GM18499 (cell line): ENCODE measurements around the gene KCTD13.
A peak's percentile ranks its signal among the peaks of the same experiment; 100 is the strongest.
"Not testable (repeated sequence)": the region's sequence is repeated elsewhere in the genome, so short reads cannot be mapped to it uniquely, and the experiment has no call there.

Experiments used
- ATAC-seq: cut with Tn5 transposase; IDR thresholded peaks from one replicate; pipeline ENCODE4 v1.9.1; 2021; ENCODE audit warnings: moderate number of reproducible peaks; ENCODE audit not compliant: insufficient read depth, unreplicated experiment

KCTD13 gene

DNA sequence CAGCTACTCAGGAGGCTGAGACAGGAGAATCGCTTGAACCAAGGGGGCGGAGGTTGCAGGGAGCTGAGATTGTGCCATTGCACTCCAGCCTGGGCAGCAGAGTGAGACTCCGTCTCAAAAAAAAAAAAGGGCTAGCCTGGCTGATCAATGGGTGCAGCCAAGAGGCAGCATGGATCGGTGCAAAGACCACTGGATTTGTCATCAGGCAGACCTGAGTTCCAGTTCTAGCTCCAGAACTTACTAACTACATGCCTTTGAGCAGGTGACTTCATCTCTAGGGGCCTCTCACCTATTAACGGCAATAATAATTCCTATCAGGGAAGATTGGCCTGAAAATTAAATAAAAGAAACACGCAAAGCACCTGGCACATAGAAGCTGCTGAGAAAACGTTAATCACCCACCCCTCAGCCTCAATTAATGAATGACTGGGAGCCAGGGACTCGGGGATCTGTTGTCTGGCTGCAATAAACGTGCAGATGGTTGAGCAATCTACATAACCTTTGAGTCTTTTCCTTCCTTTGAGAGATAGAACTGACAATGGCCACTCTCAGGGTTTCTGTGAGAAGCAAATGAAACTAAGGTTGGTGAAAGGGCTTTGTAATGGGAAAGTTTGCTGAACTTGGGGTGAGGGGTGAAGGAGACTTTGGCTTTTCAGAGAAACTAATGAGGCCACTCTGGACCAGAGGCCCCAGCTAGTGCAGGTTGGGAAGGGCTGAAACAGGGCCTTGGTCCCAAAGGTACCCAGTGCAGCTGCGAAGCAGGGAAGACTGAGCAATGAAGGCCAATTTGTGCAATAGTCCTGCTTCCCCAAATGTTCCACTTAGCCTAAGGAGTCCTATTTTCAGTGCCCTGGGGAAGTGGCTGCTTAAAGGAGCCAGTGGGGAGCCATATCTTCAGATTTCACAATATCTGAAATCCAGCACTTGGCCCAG, 34.2 kb downstream of the KCTD13 start:
- ATAC-seq = no peak

- not testable (repeated sequence) for ATAC-seq
Measured at GRCh38 chr16:29889372-29889771, 36.7 kb downstream of the KCTD13 start.

GRCh38 chr16:29883987-29884386, 42.0 kb downstream of the KCTD13 start:
- no peak for ATAC-seq

DNA sequence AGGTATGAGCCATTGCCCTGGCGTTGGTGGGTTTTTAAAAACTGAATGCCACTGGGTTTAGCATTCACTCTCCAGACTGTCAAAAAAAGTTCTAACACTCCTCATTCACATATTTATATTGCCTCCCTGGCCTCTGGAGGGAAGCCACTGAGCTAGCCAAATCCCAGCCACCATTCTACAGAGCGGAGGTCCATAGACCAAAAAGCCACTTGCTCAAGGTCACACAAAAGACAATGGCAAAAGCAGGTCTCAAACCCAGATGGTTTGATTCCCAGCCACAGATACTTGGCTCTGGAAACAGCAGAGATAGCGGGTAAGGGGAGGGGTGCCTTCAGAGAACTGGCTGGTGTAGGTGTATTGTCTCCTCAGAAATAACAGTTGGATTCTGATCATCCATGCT, 45.0 kb downstream of the KCTD13 start:
- ATAC-seq = no peak

DNA sequence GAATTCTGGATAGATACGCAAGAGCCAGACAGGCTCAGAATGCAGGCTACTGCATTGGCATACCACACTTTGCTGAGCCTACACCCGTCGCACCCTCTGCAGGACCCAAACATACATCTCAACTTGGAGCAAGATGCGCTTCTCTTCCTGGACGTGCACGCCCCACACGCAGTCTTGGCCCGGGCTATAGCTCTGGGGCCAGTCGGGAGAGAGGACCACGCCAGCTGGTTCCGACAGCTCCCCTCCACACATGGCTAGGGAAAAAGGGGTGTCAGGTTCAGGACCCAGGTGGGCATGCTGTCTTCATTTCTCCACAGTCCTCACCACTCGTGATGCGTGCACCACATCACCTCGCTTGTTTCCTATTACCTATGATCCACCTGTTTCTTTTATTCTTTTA, 47.9 kb downstream of the KCTD13 start:
- no peak for ATAC-seq

GRCh38 chr16:29877266-29877961, 48.6 kb downstream of the KCTD13 start:
- ATAC-seq = no peak

DNA sequence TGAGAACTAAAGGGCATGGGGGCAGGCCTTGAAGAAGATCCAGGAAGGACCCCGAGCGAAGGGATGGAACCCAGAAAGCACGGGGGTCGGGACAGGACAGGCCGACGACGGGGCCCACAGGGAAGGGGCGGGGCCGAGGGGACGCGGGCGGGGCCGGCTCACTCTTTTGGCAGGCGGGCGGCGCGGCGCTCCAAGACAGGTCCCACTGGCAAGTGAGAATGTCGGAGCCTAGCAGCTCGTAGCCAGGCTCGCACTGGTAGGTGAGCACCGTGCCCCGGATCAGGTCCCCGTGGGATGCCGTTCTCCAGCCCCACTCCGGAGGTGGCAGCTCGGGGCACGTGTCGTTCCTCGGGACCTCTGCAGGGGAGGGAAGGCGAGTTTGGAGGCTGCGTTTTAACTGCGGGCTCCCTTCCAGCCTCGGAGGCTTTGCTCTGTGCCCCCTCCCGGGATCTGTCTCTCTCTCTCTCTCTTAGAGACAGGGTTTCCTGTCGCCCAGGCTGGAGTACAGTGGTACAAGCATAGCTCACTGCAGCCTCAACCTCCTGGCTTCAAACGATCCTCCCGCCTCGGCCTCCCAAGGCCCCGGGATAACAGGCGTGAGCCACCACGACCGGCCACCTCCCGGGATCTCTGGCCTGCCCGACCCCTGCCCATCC, 49.3 kb downstream of the KCTD13 start:
- no peak for ATAC-seq

- ATAC-seq = no peak
Measured at GRCh38 chr16:29876217-29876593, 49.8 kb downstream of the KCTD13 start.

DNA sequence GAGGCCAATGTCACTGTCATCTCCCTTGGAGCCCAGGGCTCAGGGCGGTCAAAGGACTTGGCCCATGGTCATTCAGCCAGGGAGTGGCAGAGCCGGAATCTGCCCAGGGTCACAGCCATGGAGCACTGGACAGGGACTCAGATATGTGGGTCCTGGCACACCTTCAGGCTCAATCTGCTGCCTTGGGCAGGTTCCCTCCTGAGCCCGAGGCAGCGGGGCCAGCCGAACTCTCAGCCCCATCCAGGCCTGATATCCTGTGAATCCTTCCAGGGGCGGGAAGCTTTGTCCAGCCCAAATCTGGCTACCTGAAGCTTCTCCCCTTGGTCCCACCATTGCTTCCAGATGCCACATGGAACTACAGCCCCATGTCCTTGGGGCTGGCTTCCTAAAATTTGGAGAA, 50.8 kb downstream of the KCTD13 start:
- no peak for ATAC-seq

- ATAC-seq = no peak
Measured at GRCh38 chr16:29873319-29873718, 52.7 kb downstream of the KCTD13 start.

DNA sequence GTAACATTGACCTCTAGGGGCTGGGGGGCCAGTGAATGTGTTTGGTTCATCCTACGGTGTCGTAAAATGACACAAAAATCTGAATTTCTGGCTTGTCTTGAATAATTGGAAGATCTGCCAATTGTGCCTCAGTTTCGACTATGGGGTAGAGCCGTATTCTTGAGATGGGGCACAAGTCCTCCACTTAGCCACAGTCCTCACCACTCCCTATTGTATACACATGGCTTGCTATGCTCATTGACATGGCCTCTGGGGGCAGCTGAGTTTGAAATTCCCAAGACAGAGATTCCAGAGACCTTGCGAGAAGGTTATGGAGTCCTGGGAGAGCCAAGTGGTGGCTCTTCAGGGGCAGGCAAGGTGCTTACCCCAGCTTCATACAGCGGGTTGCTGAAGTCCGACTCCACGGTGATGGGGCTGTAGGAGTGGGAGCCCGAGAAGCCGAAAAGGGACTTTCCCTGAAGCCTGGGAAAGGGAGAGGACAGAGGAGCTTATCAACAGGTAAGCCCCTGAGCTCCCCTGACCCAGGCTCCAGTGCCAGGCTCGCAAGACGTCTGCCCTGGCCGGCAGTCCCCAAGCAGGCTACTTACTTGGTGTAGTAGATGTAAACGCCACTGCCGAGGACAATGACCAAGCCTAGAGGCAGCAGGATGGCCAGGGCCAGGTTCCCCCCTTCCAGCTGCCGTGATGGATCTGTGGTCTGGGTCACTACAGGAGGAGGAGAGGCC, 54.0 kb downstream of the KCTD13 start:
- no peak for ATAC-seq

- not testable (repeated sequence) for ATAC-seq
Measured at GRCh38 chr16:29869067-29869466, 57.0 kb downstream of the KCTD13 start.

GRCh38 chr16:29868396-29869009, 57.5 kb downstream of the KCTD13 start:
- no peak for ATAC-seq

DNA sequence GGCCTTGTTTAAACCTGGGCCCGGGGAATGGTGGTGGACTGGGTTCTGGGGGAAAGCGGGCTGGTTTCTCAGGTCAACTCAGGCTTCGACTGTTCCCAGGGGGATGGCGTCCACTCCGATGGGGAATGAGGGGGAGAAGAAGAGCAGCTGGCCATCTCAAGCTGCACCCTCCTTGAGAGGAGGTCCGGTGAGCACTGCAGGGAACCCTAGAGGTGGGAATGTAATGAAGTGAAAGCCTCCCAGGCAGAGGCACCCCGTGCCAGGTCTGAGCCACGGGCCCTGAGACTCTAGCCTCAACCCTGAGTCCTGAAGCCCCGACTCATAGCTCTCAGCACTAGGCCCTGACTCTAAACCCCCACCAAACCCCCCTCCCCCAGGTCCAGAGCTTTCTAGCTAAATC, 61.8 kb downstream of the KCTD13 start:
- ATAC-seq = no peak

GRCh38 chr16:29863669-29863984, 62.4 kb downstream of the KCTD13 start:
- ATAC-seq = no peak

- ATAC-seq = peak; percentile 82
Measured at GRCh38 chr16:29862884-29863668, 63.0 kb downstream of the KCTD13 start, which contains the start of gene CDIPT. Gene CDIPT, minus strand, starts transcription at chr16:29863226. Its CDS starts 369 bp downstream, at chr16:29862857.

- ATAC-seq = no peak
Measured at GRCh38 chr16:29862383-29862883, 63.6 kb downstream of the KCTD13 start.

- ATAC-seq = no peak
Measured at GRCh38 chr16:29860218-29860617, 65.8 kb downstream of the KCTD13 start.

DNA sequence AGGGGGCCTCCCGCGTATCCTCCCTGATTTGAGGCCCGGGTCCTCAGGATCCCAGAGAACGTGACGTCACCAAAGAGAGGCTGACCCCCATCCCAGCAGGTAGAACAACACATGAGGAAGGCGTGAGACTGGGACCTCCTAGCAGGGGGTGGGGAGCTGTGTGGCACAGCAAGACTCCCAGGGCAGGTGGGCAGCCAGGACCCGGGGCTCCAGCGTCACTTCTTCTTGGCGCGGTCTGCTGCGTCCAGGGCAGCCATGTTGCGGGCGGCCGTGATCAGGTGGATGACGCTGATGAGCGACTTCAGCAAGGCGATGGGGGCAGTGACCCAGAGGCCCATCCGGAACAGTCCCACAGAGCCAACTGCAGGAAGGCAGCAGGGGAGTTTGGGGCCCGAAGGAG, 67.1 kb downstream of the KCTD13 start:
- no peak for ATAC-seq
